ELR (cell line): ENCODE measurements around the gene ZNF764.

Experiments used
- DNase-seq: peaks from one replicate; pipeline ENCODE4 v3.0.0-alpha.2; 2015; ENCODE audit warnings: low read depth

The ZNF764 gene

DNA sequence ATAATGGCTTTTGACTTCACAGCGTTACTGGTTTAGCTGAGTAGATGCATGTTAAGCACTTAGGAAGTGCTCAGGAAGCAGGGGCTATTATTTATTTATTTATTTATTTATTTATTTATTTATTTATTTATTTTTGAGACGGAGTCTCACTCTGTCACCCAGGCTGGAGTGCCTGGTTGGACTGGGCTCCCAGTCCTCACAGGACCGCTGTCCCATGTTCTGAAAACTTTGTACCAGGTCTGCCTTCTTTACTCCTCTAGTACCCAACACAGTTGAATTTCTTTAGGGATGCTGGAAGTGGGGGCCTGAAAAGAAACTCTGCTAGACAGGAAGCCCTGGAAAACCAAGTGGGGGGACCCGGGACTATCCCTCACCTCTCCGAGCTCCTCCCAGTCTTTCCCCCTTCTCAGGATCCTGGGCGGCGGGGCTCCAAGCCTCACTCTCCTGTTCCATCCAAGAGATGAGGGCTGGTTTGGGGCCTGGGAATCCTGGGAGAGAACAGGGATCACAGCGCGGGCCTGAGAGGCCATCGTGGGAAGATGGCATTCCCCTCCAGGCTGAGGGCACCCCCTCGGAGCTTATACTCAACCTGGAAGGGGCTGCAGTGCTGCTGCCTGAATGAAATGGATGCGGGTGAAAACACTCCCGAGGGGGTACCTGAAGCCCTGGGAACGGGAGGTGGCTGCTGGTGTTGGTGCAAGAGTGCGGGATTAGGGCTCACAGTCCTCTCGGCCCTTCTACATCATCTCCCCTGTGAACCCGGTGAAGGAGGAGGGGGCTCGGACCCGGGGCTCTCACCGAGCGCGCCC is 12.7 kb upstream of the ZNF764 start:
- peak; percentile 40 for DNase-seq

DNA sequence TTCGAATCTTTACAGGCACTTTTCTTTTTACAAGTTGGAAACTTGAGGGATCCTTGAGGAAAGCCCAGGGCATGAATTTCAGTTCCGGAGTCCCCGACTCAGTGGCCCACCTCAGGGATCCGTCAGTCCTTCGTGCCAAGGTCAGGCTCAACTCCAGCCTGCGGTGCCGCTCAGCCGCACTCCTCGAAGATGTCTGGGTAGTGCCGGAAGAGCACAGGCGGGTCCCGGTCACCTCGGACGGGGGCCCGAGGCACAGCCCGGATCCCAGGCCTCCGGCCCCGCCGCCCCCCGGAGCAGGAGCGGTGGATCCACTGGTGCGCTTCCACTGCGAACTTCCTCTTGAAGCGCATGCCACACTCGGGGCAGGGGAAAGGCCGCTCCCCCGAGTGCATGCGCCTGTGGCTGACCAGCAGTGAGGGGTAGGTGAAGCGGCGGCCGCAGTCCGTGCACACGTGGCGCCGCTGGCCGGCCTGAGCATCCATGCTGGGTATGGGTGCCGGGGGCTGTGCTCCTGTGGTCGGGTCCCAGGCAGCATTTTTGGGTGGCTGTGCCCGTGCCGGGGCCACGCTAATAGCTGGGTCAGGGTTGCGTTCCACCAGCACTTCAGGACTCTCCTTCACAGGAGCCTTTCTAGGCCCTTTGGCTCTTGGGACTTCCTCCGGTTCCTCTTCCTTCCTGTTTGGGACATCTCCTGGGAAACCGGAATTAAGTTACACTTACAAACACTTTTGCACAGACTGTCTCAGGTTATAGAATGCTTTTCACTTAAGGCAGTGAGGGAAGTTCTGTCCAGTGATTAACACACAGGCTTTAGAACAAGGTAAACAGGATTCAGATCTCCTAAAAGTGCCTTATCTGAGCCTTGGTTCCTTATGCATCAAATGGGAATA is 11.8 kb upstream of the ZNF764 start:
- DNase-seq: no peak

DNA sequence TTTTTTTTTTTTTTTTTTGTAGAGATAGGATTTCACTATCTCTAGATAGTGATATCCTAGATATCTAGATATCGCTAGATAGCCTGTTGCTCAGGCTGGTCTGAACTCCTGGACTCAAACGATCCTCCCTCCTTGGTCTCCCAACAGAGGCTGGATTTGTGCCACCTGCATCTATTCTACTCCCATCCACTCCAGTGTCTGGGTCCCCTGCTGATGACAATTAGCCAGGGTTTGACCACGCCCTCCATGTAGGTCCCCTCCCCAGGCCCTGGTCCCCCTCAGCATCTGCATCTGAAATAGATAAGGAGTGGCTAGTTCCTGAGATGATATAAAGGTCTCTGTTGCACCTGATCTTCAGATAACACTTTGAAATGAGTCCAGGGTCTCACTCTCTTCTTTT is 11.1 kb upstream of the ZNF764 start:
- no peak for DNase-seq

DNA sequence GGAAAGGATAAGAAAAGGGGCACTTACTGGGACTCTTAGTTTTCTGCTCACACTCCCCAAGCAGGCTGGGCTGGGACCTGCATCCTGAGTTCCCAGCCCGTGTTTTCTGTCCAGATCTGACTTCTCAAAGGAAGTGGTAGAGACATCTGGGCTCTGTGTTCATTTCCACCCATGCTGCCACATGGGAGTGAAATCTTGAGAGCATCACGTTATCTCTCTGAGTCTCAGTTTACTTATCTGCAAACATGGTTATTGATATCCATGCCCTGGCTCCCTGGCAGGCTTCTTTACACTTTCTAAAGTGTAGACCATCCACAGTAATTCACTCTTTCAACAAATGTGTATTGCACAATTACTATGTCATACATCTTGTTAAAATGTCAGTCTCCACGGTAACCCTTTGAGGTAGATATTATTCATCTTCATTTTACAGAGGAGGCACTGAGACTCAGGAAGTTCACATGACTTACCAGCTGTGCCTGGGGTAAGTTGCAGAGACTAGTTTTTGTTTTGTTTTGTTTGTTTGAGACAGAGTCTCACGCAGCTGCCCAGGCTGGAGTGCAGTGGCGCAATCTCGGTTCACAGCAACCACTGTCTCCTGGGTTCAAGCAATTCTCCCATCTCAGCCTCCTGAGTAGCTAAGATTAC is 9.9 kb upstream of the ZNF764 start:
- DNase-seq: peak; percentile 79

DNA sequence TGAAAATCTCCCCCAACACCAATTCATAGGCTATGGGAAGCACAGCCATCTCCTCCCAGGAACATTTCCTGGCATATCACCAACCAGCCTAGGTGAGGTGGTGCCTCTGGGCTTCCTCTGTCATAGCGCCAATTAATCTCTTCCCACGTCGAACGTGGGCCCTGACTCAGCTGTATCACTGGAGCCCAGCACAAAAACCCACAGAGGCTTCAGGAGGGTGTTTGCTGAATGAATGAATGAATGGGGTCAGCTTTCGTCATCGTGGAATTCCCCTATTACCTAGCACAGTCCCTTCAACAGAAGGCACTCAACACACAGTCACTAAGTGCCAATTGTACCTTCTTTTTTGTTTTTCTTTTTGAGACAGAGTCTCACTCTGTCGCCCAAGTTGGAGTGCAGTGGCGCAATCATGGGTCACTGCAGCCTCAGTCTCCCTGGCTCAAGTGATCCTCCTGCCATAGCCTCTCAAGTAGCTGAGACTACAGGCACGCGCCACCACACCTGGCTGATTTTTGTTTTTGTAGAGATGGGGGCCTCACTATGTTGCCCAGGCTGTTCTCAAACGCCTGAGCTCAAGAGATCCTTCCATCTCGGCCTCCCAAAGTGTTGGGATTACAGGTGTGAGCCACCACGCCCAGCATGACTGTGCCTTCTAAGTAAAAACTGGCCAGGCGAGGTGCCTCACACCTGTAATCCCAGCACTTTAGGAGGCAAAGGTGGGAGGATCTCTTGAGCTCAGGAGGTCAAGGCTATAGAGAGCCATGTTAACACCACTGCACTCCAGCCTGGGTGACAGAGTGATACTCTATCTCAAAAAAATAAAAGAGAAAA is 9.2 kb upstream of the ZNF764 start:
- peak; percentile 40 for DNase-seq

DNA sequence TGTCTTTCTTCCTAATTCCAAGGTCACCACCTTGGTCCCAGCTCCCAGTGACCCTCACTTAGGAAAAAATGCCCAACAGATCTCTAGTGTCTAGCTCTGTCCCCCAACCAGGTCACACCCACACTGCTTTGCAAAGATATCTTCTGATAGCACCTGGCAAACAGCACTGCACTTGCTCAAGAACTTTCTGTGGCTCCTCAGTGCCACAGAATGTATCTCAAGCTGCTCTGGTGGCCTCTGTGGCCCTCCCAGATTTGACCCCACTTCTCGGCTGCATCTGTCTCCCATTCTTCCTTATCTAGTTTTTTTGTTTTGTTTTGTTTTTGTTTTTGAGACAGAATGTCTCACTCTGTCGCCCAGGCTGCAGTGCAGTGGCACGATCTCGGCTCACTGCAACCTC is 8.4 kb upstream of the ZNF764 start:
- DNase-seq: no peak

DNA sequence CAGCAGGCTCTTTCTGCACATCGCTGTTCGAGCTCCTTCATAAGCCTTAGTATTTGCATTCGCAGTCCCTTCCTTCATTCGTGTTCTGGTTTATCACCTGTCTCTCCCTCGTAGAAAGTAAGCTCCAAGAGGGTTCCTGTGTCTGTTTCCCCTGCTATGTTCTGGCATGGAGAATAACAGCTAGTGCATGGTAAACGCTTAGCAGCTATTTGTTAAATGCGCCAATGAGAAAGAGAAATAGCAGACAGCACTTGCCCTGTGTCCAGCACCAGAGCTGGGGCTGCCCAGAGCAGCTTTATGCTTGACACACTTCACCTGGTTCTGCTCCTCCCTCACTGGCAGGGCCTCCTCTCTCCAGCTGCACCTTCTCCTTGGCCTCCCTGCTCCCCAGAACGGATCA is 7.8 kb upstream of the ZNF764 start:
- DNase-seq: no peak

DNA sequence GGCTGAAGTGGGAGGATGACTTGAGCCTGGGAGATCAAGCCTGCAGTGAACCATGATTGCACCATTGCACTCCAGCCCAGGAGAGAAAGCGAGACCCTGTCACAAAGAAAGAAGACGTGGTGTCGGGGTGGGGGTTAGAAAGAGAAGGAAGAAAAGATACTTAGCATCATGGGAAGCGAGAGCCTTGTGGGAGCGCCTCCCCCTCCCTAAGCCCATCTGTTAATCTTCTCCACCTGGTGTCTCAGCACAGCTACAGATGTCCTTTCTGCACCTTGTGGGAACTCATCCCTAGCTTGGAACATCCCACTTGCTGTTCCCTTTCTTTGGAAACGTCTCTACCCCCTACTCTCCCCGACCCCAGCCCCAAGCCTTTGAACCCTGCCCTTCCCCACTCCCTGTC is 7.4 kb upstream of the ZNF764 start:
- DNase-seq: no peak

DNA sequence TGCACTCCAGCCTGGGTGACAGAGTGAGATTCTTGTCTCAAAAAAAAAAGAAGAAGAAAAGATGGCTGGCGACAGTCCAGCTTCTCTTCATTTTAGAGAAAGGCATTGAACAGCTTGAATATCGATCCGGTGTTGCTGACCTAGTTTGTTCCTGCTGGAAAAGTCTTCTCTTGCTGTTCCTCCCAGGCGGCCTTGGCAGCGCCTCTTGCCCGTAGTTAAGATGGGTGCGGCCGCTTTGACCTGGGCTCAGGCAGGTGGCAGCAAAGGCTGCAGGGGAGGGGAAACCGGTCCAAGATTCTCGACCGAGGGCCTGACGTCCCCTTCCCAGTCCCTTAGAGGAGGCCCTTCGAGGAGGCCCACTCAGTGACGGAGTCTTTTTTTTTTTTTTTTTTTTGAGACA is 3.8 kb upstream of the ZNF764 start:
- DNase-seq: no peak

DNA sequence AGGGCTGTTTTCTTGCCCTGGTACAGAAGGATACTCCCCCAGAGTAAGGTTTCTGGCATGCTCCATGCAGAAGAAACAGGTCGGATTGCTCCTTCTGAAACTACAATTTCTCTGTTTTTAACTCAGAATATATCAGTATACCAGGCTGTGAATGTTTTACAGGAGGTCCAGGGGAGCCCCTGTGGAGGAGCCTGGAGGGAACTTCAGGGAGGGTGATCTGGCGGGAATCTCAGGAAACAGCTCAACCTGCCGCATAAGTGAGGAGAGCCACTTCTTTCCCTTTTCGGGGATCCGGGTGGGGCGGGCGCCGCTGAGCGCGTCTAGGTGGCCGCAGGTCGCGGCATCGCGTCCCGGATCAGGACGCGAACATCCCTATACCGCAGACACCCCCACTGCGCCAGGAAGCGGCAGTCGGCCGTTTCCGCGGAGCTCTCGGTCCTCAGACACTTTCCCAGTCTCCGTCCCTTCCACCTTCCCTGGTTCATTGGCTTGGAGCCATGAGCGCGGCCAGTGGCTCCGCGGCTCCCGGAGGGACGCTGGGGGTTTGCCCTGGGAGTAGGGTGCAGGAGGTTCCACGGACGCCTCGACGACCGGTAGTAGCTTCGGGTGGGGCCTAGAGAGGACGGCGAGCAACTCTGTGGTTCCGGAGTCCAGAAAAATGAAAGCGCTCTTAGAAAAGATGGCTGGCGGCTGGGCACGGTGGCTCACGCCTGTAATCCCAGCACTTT is 3.1 kb upstream of the ZNF764 start:
- no peak for DNase-seq

DNA sequence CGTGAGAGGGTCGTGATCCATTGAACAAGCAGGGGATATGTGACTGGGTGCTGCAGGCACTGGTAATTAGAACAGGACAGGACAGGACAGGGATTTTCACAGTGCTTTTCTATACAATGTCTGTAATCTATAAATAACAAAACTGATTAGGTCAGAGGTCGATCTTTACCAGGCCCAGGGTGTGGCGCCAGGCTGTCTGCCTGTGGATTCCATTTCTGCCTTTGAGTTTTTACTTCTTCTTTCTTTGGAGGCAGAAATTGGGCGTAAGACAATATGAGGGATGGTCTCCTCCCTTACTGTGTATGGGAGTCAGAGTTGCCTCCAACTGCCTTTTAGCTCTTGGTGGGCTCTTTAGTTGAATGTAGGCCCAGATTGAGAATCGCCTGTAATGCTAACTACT is 1.5 kb upstream of the ZNF764 start:
- DNase-seq: no peak

DNA sequence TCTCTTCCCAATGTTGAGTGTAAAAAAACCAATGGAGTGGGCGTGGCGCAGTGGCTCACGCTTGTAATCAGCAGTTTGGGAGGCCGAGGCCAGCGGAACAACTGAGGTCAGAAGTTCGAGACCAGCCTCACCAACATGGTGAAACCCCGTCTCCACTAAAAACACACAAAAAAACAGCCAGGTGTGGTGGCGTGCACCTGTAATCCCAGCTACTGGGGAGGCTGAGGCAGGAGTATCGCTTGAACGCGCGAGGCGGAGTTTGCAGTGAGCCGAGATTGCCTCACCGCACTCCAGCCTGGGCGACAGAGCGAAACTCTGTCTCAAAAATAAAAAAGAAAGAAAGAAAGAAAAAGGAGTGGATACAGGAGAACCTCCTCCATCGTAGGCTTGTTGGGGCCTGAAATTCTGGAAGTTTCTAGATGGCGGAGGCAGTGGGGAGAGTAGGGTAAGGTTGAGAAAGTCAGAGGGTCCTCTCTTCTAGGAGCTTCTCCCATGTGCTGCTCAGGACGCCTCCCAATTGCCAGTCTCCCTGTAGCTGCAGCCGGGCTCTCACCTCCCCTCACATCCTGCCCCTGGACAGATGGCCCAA is 709 bp upstream of the ZNF764 start:
- no peak for DNase-seq

DNA sequence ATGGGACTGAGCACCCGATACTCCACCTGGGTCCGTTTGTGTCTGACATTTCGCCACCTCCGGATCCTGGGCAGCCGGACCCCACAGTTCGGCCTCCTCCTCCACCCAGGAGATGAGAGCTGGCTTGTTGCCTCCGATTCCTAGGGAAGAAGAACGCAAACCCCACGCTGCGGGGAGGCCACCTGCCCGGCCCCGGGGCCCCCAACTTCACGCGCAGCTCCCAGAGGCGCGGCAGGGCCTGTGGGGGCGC is 542 bp downstream of the ZNF764 start:
- peak; percentile 26 for DNase-seq

DNA sequence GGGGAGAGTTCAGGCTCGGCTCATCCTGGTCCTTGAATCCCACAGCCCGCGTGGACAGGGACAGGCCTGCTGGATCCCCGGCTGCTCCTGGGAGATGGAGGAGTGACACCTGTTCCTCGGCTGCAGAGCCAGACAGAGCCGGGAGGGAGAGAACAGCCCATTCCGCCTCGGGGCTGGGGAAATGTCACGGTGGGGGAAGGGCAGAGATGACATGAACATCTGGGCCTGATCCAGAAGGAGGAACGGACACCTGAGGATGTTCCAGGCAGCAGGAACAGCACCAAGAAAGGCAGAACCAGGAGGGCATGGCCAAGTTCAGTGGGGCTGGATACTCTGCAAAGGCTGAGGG is 2.1 kb downstream of the ZNF764 start:
- no peak for DNase-seq

DNA sequence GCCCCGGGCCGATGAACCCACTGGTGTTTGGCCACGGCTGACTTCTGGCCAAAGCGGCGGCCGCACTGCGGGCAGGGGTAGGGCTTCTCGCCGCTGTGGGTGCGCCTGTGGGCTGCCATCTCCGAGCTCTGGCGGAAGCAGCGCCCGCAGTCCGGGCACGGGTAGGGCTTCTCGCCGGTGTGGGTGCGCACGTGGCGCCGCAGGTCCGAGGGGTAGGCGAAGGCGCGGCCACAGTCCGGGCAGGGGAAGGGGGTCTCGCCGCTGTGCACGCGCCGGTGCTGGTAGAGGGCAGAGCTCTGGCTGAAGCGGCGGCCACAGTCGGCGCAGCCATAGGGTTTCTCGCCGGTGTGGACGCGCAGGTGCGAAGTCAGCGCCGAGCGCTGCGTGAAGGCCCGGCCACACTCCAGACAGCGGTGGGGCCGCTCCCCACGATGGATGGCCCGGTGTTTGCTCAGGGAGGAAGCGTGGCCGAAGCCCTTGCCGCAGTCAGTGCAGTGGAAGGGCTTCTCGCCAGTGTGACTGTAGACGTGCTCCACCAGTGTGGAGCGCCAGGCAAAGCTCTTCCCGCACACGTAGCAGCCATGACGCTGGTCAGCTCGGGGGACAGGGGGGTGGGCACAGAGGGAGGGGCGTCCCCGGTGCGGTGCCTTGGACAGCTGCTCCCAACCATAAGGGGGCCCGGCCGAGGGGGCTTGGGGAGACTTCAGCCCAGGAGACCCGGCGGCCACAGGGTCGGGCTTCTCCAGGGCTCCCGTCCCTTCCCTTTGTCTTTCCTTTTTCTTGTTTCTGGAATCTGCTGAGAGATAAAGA is 2.7 kb downstream of the ZNF764 start:
- no peak for DNase-seq

DNA sequence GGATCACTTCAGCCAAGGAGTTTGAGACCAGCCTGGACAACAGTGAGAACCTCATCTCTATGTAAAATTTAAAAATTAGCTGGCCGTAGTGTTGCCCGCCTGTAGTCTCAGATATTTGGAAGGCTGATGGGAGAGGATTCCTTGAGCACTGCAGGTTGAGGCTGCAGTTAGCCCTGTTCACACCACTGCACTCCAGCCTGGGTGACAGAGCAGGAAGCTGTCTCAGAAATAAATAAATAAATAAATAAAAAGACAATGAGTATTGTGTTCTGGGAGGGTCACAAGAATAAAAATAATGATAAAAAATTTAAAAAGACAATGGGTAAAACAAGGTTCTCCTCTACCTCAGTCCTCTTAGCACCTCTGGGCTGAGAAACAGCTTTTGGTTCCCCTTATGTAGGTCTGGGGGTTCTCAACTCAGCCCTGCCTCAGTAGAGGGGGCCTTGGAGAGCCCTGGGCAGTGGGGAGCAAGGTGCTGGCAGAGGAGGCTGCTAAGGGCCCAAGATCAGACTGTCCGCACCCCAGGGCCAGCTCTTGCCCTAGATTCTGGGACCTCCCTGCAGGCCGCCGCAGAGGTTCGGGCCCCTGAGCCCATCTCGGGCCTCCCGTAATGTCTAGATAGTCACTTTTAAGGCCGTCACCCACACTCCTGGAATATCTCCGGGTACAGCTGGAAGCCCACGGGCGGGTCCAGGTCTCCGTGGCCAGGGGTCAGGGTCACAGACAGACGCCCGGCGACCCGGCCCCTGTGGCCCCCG is 3.4 kb downstream of the ZNF764 start:
- no peak for DNase-seq

DNA sequence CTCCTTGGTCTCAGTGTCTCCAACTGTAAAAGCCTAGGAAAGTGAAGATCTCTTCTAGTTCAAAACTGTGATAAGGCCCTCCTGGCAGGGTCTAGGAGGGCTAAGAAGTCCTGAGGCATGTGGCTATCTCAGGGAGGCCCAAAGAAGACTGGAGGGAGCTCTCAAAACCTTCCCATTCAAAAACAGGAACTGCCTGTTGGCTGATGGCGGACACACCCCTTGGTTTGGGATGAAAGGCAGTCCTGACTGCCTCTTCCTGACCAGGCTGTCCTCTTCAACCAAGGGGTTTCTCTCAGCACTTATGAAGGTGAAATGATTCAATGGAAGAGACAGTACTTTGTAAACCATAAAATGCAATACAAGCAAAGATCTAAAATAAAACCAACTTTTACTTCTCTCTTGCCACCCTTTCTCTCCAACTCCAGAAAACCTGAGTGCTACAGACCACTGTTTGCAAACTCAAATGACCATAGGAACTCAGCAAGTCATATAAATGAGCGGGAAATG is 4.7 kb downstream of the ZNF764 start:
- no peak for DNase-seq

DNA sequence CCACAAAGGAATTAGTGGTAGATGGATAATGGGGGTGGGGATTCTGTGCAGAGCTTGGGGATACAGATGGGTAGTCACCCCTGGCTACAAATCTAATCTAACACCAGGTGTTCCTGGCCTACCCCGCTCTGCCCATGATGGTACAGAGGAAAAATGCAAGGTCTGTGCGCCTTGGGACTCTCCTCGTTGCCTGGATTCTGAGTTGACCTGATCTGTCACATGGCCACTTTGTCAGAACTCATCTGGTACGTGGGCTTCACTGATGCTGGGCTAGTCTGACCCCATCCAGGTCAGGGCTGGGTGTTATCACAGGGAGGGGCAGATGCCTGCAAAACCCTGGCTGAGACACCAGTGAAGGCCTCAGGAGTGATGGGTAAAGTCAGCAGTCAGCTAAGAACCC is 5.2 kb downstream of the ZNF764 start:
- no peak for DNase-seq

DNA sequence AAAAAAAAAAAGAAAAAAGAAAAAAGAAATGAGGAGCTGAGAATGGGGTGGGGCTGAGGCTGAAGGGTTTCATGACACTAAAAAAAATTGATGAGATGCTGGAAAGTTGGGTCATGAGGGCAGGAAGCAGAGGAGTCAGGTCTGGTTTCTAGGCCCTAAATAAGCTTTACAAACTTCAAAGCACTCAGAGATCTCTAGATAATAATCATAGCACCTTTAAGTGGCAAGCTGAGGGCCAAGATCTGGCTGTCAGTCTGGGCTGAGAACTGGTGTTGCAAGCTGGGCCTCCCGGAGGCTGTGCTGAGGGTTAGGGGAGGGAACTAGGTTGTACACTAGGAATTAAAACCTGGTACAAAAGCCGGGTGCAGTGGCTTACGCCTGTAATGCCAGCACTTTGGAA is 6.4 kb downstream of the ZNF764 start:
- DNase-seq: no peak
